ENCODE results near the gene LCK. TPM values are rescaled to one million over a fixed set of nuclear protein-coding genes. Genes with fewer than 3 reads are reported as not detected.

LCK gene
- total RNA-seq, 1 experiment from 2014 or later, result 0.57 TPM

- no peak for ATAC-seq
- no peak for TF ChIP-seq REST (IDR thresholded peaks at IDR 0.05; ENCODE audit: insufficient read depth in 1 of 2, low read depth in 2 of 2, low read length in 1 of 2)
- TF ChIP-seq POLR2AphosphoS5 (IDR thresholded peaks at IDR 0.05; ENCODE audit: low read depth, low read length), result no peak
- TF ChIP-seq CTCF (IDR thresholded peaks at IDR 0.05), result no peak
- no peak for TF ChIP-seq SIN3A (IDR thresholded peaks at IDR 0.05; ENCODE audit: borderline replicate concordance, insufficient read depth, low read depth, low read length)
- TF ChIP-seq TCF7L2 (IDR thresholded peaks at IDR 0.05; ENCODE audit: low read depth, low read length), result no peak
- no peaks in the 10 kb centered on the region for H3K27me3 ChIP-seq (ENCODE audit: control insufficient read depth, insufficient read depth, low read length)
- ChIA-PET POLR2A (no interaction called here), CTCF (interaction anchor here (0.7 kb wide), 1 partner anchor 24 kb away, joined by 9 read pairs; no protein-coding TSS in a partner anchor)
- H3K36me3 ChIP-seq (ENCODE audit: control insufficient read depth, insufficient read depth, low read length), result no peaks in the 10 kb centered on the region
- peaks cover 12% of the 10 kb centered on the region; the same call in 1 of the 2 replicates for H3K4me1 ChIP-seq (ENCODE audit: control insufficient read depth, insufficient read depth, low read length)
- H3K4me3 ChIP-seq (ENCODE audit: low read depth in 2 of 2, low read length in 2 of 2), result no peak overlapping the region
- H3K27ac ChIP-seq (ENCODE audit: low read length), result no peak overlapping the region
- in situ Hi-C loops (cut with HindIII; ENCODE audit: low pct_unique_long_range_greater_than_20kb, low sequenced_read_pairs) (no loop called here), intact Hi-C loops (cut with micrococcal nuclease; ENCODE audit: unreplicated experiment) (no loop called here)
- DNase-seq (ENCODE audit: low read depth, low spot score), result no peak
- BruUV-seq (replicated peaks), result no TSS peak
- H3K9me3 ChIP-seq (ENCODE audit: control insufficient read depth, insufficient read depth, low read depth, low read length), result no peaks in the 10 kb centered on the region
Measured at GRCh38 chr1:32272557-32273390, 21.7 kb downstream of the LCK start.

GRCh38 chr1:32273391-32274208 is 22.5 kb downstream of the LCK start:
- no peak overlapping the region for H3K4me3 ChIP-seq (ENCODE audit: low read depth in 2 of 2, low read length in 2 of 2)
- H3K36me3 ChIP-seq (ENCODE audit: control insufficient read depth, insufficient read depth, low read length), result no peaks in the 10 kb centered on the region
- intact Hi-C loops (cut with micrococcal nuclease; ENCODE audit: unreplicated experiment), result no loop called here
- ATAC-seq (peak; percentile 29), DNase-seq (ENCODE audit: low read depth, low spot score) (no peak)
- CTCF ChIA-PET, result no interaction called here
- BruUV-seq (replicated peaks), result no TSS peak
- peaks cover 12% of the 10 kb centered on the region; the same call in 1 of the 2 replicates for H3K4me1 ChIP-seq (ENCODE audit: control insufficient read depth, insufficient read depth, low read length)
- in situ Hi-C loops (cut with HindIII; ENCODE audit: low pct_unique_long_range_greater_than_20kb, low sequenced_read_pairs), result no loop called here
- no peaks in the 10 kb centered on the region for H3K27me3 ChIP-seq (ENCODE audit: control insufficient read depth, insufficient read depth, low read length)
- TF ChIP-seq TCF7L2 (IDR thresholded peaks at IDR 0.05; ENCODE audit: low read depth, low read length), result no peak
- no peak for TF ChIP-seq SIN3A (IDR thresholded peaks at IDR 0.05; ENCODE audit: borderline replicate concordance, insufficient read depth, low read depth, low read length)
- TF ChIP-seq CTCF (IDR thresholded peaks at IDR 0.05), result no peak
- no peak for TF ChIP-seq REST (IDR thresholded peaks at IDR 0.05; ENCODE audit: insufficient read depth in 1 of 2, low read depth in 2 of 2, low read length in 1 of 2)
- no peak for TF ChIP-seq POLR2AphosphoS5 (IDR thresholded peaks at IDR 0.05; ENCODE audit: low read depth, low read length)
- POLR2A ChIA-PET, result interaction anchor here (0.6 kb wide), 1 partner anchor 18 kb away, joined by 3 read pairs; the partner anchor contains the start of gene HDAC1
- no peaks in the 10 kb centered on the region for H3K9me3 ChIP-seq (ENCODE audit: control insufficient read depth, insufficient read depth, low read depth, low read length)
- peak overlapping the region; percentile 48; the same call in 1 of the 2 replicates for H3K27ac ChIP-seq (ENCODE audit: low read length)

Measured in Panc1 (cell line).